GM23248 (cell line): Measurements from ENCODE around the gene EFNA1.

Experiments
- EZH2 ChIP-seq: fragments of 200-600 bp; sonication (generic); IDR thresholded peaks from 2 replicates; pipeline ENCODE4 v1.6.1; 2018; ENCODE audit warnings: antibody characterized with exemption, mild to moderate bottlenecking; ENCODE audit not compliant: insufficient read depth, poor library complexity, severe bottlenecking
- EZH2phosphoT487 ChIP-seq: fragments of 200-600 bp; sonication (generic); IDR thresholded peaks from 2 replicates; pipeline ENCODE4 v1.6.1; 2018; ENCODE audit warnings: antibody characterized with exemption, moderate library complexity, mild to moderate bottlenecking, low read depth; ENCODE audit not compliant: insufficient read depth

GRCh38 chr1:155131285-155131684 lies 3.6 kb downstream of the EFNA1 start:
- TF ChIP-seq EZH2 (no peak), EZH2phosphoT487 (no peak)
